OCI-LY7 (cell line): Measurements from ENCODE around the gene SRP9. TPM values are rescaled to one million over a fixed set of nuclear protein-coding genes. Genes with fewer than 3 reads are reported as not detected.

Experiments used
- BruUV-seq: library from RNA; stranded (reverse); fragments of 400-500 nt; replicated peaks from 2 replicates; lab custom pipeline; 2021; lab: Mats Ljungman, UMichigan
- CTCF ChIA-PET: fragments of 300-600 bp; sonication (Branson Sonifier 250); formaldehyde crosslinking; loops from one replicate; lab custom pipeline; 2022; ENCODE audit warnings: antibody characterized with exemption; ENCODE audit not compliant: unreplicated experiment; lab: Charles Lee
- POLR2A ChIA-PET: fragments of 300-600 bp; sonication (Branson Sonifier 250); formaldehyde crosslinking; loops from one replicate; lab custom pipeline; 2022; ENCODE audit warnings: antibody characterized with exemption; lab: Charles Lee
- DNase-seq: peaks from one replicate; pipeline ENCODE4 v3.0.0-alpha.2; 2015; ENCODE audit warnings: low spot score
- H2AFZ ChIP-seq: fragments of 200-600 bp; sonication (generic), shearing (Covaris generic); 2 replicates; pipeline ENCODE4 v1.6.1; 2014; ENCODE audit warnings: mild to moderate bottlenecking, antibody characterized with exemption, low read length, moderate library complexity
- H3K27ac ChIP-seq: fragments of 200-600 bp; sonication (generic); 2 replicates; pipeline ENCODE4 v1.5.1; 2014; ENCODE audit warnings: mixed run types, low read depth, mild to moderate bottlenecking, moderate library complexity, low read length, inconsistent platforms; ENCODE audit not compliant: poor library complexity, severe bottlenecking
- H3K36me3 ChIP-seq: fragments of 200-600 bp; sonication (generic); 2 replicates; pipeline ENCODE4 v1.6.1; 2014; ENCODE audit warnings: mild to moderate bottlenecking, antibody characterized with exemption, low read length, moderate library complexity, mixed read lengths; ENCODE audit not compliant: insufficient read depth
- H3K4me1 ChIP-seq: fragments of 200-600 bp; sonication (generic); 2 replicates; pipeline ENCODE4 v1.5.1; 2014; ENCODE audit warnings: mild to moderate bottlenecking, low read length; ENCODE audit not compliant: insufficient read depth, poor library complexity, severe bottlenecking
- H3K4me2 ChIP-seq: fragments of 200-600 bp; sonication (generic); 2 replicates; pipeline ENCODE4 v1.6.1; 2014; ENCODE audit warnings: mild to moderate bottlenecking, low read length
- H3K4me3 ChIP-seq: fragments of 200-600 bp; sonication (generic); 2 replicates; pipeline ENCODE4 v1.5.1; 2014; ENCODE audit warnings: mild to moderate bottlenecking, low read depth, low read length; ENCODE audit not compliant: poor library complexity, severe bottlenecking
- H3K79me2 ChIP-seq: fragments of 200-600 bp; sonication (generic); 2 replicates; pipeline ENCODE4 v1.6.1; 2016; ENCODE audit warnings: low read depth, mild to moderate bottlenecking, low read length, moderate library complexity, mixed read lengths; ENCODE audit not compliant: insufficient read depth
- H3K9me2 ChIP-seq: fragments of 200-600 bp; sonication (generic); 2 replicates; pipeline ENCODE4 v1.6.1; 2016; ENCODE audit warnings: mild to moderate bottlenecking, low read length, mixed read lengths; ENCODE audit not compliant: insufficient read depth
- H3K9me3 ChIP-seq: fragments of 200-600 bp; sonication (generic); 2 replicates; pipeline ENCODE4 v1.6.1; 2014; ENCODE audit warnings: mild to moderate bottlenecking, mixed run types, low read length, mixed read lengths
- H4K20me1 ChIP-seq: fragments of 200-600 bp; sonication (generic); 2 replicates; pipeline ENCODE4 v1.6.1; 2014; ENCODE audit warnings: mild to moderate bottlenecking, antibody characterized with exemption, low read length, moderate library complexity, mixed read lengths; ENCODE audit not compliant: insufficient read depth
- EZH2phosphoT487 ChIP-seq: fragments of 200-600 bp; sonication (generic); IDR thresholded peaks from 2 replicates; pipeline ENCODE4 v1.6.1; 2018; ENCODE audit warnings: low read depth, borderline replicate concordance, mild to moderate bottlenecking, mixed run types, antibody characterized with exemption, low read length, moderate library complexity, mixed read lengths
- intact Hi-C: fragments of 100-400 bp; cut with micrococcal nuclease; formaldehyde crosslinking; loops from one replicate; pipeline ENCODE4 v1.10.0; 2022; ENCODE audit not compliant: unreplicated experiment
- total RNA-seq, 2 experiments: library from RNA; depleted of rRNA in 1 of 2; stranded (reverse); fragments of >200 nt in 1 of 2; shearing (Covaris generic) in 1 of 2; gene quantifications; 2 replicates each; pipeline ENCODE4 v1.2.3, GENCODE V29; 2014 to 2022
- TF ChIP-seq, protein P1 (sequence below): fragments of 200-600 bp; sonication (generic); conservative IDR thresholded peaks from 2 replicates; pipeline ENCODE4 v1.5.1; 2014; ENCODE audit warnings: mild to moderate bottlenecking, antibody characterized with exemption, low read length, moderate library complexity, mixed read lengths

Gene SRP9
- total RNA-seq, 2 experiments from 2014 or later, result 221 to 306 TPM

DNA sequence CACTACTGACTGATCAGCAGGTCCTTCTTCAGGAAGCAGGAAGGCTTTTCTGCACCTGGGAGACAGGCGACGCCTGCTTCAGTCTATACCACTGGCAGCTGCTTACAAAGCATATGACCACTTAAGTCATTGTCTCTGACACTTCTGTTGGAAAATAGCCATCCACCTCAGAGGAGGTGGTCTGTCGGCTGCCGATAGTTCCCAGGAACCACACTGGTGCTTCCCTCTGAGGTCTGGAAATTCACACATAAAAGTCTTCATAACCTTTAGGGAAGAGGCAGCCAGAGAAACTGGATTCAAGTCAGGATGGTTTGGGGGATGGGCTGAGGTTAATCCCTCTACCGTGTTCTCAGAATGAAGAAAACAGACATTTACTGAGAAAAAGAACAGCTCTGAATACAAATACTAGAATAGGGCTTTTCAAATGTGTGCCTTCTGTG lies 15.6 kb upstream of the SRP9 start:
- H3K4me2 ChIP-seq, result no peak overlapping the region
- TF ChIP-seq, protein P1, sequence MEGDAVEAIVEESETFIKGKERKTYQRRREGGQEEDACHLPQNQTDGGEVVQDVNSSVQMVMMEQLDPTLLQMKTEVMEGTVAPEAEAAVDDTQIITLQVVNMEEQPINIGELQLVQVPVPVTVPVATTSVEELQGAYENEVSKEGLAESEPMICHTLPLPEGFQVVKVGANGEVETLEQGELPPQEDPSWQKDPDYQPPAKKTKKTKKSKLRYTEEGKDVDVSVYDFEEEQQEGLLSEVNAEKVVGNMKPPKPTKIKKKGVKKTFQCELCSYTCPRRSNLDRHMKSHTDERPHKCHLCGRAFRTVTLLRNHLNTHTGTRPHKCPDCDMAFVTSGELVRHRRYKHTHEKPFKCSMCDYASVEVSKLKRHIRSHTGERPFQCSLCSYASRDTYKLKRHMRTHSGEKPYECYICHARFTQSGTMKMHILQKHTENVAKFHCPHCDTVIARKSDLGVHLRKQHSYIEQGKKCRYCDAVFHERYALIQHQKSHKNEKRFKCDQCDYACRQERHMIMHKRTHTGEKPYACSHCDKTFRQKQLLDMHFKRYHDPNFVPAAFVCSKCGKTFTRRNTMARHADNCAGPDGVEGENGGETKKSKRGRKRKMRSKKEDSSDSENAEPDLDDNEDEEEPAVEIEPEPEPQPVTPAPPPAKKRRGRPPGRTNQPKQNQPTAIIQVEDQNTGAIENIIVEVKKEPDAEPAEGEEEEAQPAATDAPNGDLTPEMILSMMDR, result no peak
- TF ChIP-seq EZH2phosphoT487, result no peak
- H2AFZ ChIP-seq, result no peak overlapping the region
- no peaks in the 10 kb centered on the region for H3K9me3 ChIP-seq
- H3K4me1 ChIP-seq, result peaks cover 27% of the 10 kb centered on the region
- DNase-seq, result no peak
- H3K79me2 ChIP-seq, result no peaks in the 10 kb centered on the region
- BruUV-seq, result no TSS peak
- no peaks in the 10 kb centered on the region for H3K36me3 ChIP-seq
- no peaks in the 10 kb centered on the region for H4K20me1 ChIP-seq
- H3K4me3 ChIP-seq, result no peak overlapping the region
- H3K9me2 ChIP-seq, result no peaks in the 10 kb centered on the region
- ChIA-PET CTCF (no interaction called here), POLR2A (interaction anchor here (1.7 kb wide), 1 partner anchor 74 kb away, joined by 3 read pairs; no protein-coding TSS in a partner anchor)
- no peak overlapping the region for H3K27ac ChIP-seq
- intact Hi-C loops, result no loop called here

DNA sequence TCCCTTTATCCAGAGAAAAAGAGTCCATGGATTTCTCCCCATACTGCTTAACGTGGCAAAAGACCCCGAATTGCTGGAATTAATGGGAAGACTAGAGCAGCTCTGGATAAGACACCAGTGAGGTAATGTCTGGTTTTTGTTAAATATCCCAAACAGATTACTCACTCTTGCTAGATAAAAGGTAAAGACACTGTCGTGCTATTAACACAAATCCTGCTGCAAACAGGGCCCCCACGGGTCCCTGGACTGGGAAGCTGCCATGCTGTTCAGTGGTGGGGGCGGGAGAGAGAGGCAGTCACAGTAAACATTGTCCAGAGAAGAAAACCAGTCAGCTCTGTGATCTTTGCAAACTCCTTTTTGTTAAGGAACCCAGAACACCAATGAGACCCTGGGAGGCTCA lies 15.2 kb upstream of the SRP9 start:
- Histone ChIP-seq H3K79me2 (no peaks in the 10 kb centered on the region), H4K20me1 (no peaks in the 10 kb centered on the region), H3K4me1 (peaks cover 31% of the 10 kb centered on the region), H3K36me3 (no peaks in the 10 kb centered on the region), H3K9me3 (no peaks in the 10 kb centered on the region), H2AFZ (no peak overlapping the region), H3K4me3 (no peak overlapping the region), H3K4me2 (no peak overlapping the region), H3K9me2 (no peaks in the 10 kb centered on the region), H3K27ac (no peak overlapping the region)
- DNase-seq, result no peak
- TF ChIP-seq, protein P1, result no peak
- no peak for TF ChIP-seq EZH2phosphoT487
- intact Hi-C loops, result no loop called here
- no TSS peak for BruUV-seq
- ChIA-PET POLR2A (interaction anchor here (1.7 kb wide), 1 partner anchor 74 kb away, joined by 3 read pairs; no protein-coding TSS in a partner anchor), CTCF (no interaction called here)
